Loucy (cell line): Measurements from ENCODE around the gene PDLIM4.

Experiments
- H2AFZ ChIP-seq: fragments of 200-600 bp; sonication (generic); 2 replicates; pipeline ENCODE4 v1.6.0; 2016; ENCODE audit warnings: antibody characterized with exemption, mild to moderate bottlenecking, low read length, moderate library complexity
- H3F3A ChIP-seq: fragments of 200-600 bp; 2 replicates; pipeline ENCODE4 v1.6.0; 2016; ENCODE audit warnings: antibody characterized with exemption, low read depth, mild to moderate bottlenecking
- H3K27me3 ChIP-seq: fragments of 200-600 bp; sonication (generic); 2 replicates; pipeline ENCODE4 v1.6.1; 2014; ENCODE audit warnings: low read length, mild to moderate bottlenecking; ENCODE audit not compliant: insufficient read depth, poor library complexity, severe bottlenecking
- H3K36me3 ChIP-seq: fragments of 200-600 bp; sonication (generic); 2 replicates; pipeline ENCODE4 v1.6.1; 2016; ENCODE audit warnings: low read length; ENCODE audit not compliant: insufficient read depth
- H3K4me1 ChIP-seq: fragments of 200-600 bp; sonication (generic); 2 replicates; pipeline ENCODE4 v1.5.1; 2014; ENCODE audit warnings: low read length, mild to moderate bottlenecking; ENCODE audit not compliant: insufficient read depth, poor library complexity, severe bottlenecking
- H3K4me2 ChIP-seq: fragments of 200-600 bp; sonication (generic); 2 replicates; pipeline ENCODE4 v1.6.0; 2014; ENCODE audit warnings: antibody characterized with exemption, low read length, low read depth, mild to moderate bottlenecking; ENCODE audit not compliant: poor library complexity, severe bottlenecking
- H3K4me3 ChIP-seq: fragments of 200-600 bp; sonication (generic); 2 replicates; pipeline ENCODE4 v1.5.1; 2014; ENCODE audit warnings: low read length, mild to moderate bottlenecking, mixed read lengths; ENCODE audit not compliant: poor library complexity, severe bottlenecking
- H3K79me2 ChIP-seq: fragments of 200-600 bp; sonication (generic); 2 replicates; pipeline ENCODE4 v1.6.1; 2014; ENCODE audit warnings: low read length; ENCODE audit not compliant: insufficient read depth
- H3K9ac ChIP-seq: fragments of 200-600 bp; sonication (generic); 2 replicates; pipeline ENCODE4 v1.6.0; 2014; ENCODE audit warnings: mild to moderate bottlenecking, low read depth, low read length, moderate library complexity; ENCODE audit not compliant: poor library complexity, severe bottlenecking
- H3K9me2 ChIP-seq: fragments of 200-600 bp; sonication (generic); replicated peaks from 2 replicates; pipeline ENCODE4 v1.6.1; 2016; ENCODE audit warnings: low read depth, low read length, mixed read lengths
- H3K9me3 ChIP-seq: fragments of 200-600 bp; sonication (generic); 2 replicates; pipeline ENCODE4 v1.6.1; 2014; ENCODE audit warnings: mild to moderate bottlenecking, antibody characterized with exemption, low read length, low read depth; ENCODE audit not compliant: insufficient read depth
- H4K20me1 ChIP-seq: fragments of 200-600 bp; sonication (generic); 2 replicates; pipeline ENCODE4 v1.6.0; 2014; ENCODE audit warnings: antibody characterized with exemption, low read length, mild to moderate bottlenecking; ENCODE audit not compliant: insufficient read depth, poor library complexity, severe bottlenecking
- CTCF ChIP-seq: fragments of 200-600 bp; sonication (generic); conservative IDR thresholded peaks from 2 replicates; pipeline ENCODE4 v1.5.1; 2014; ENCODE audit warnings: mild to moderate bottlenecking, antibody characterized with exemption, low read length
- EZH2phosphoT487 ChIP-seq: fragments of 200-600 bp; IDR thresholded peaks from 2 replicates; pipeline ENCODE4 v1.6.1; 2018; ENCODE audit warnings: antibody characterized with exemption, mild to moderate bottlenecking, moderate library complexity, borderline replicate concordance

The PDLIM4 gene

GRCh38 chr5:132262882-132263547 is 5.5 kb downstream of the PDLIM4 start:
- H3F3A ChIP-seq = no peaks in the 10 kb centered on the region
- no peaks in the 10 kb centered on the region for H3K9me2 ChIP-seq
- H3K79me2 ChIP-seq = no peaks in the 10 kb centered on the region

GRCh38 chr5:132263548-132264261 is 6.2 kb downstream of the PDLIM4 start:
- Histone ChIP-seq H3K4me3 (no peak overlapping the region), H3K9me2 (no peaks in the 10 kb centered on the region), H3K9ac (no peak overlapping the region), H3F3A (no peaks in the 10 kb centered on the region), H4K20me1 (no peaks in the 10 kb centered on the region), H3K9me3 (no peaks in the 10 kb centered on the region), H2AFZ (no peak overlapping the region), H3K4me1 (peaks cover 17% of the 10 kb centered on the region), H3K4me2 (no peak overlapping the region), H3K36me3 (no peaks in the 10 kb centered on the region), H3K27me3 (no peaks in the 10 kb centered on the region), H3K79me2 (no peaks in the 10 kb centered on the region)
- no peak for TF ChIP-seq EZH2phosphoT487
- TF ChIP-seq CTCF = no peak

More at GRCh38 chr5:132262882-132263547, 5.5 kb downstream of the PDLIM4 start:
- no peaks in the 10 kb centered on the region for H4K20me1 ChIP-seq
- H3K27me3 ChIP-seq = no peaks in the 10 kb centered on the region
- peaks cover 17% of the 10 kb centered on the region for H3K4me1 ChIP-seq
- no peak overlapping the region for H3K4me2 ChIP-seq
- no peaks in the 10 kb centered on the region for H3K9me3 ChIP-seq
- no peak overlapping the region for H2AFZ ChIP-seq
- TF ChIP-seq CTCF = no peak
- TF ChIP-seq EZH2phosphoT487 = no peak
- H3K4me3 ChIP-seq = no peak overlapping the region
- H3K36me3 ChIP-seq = no peaks in the 10 kb centered on the region
- H3K9ac ChIP-seq = no peak overlapping the region

- no peaks in the 10 kb centered on the region for H3F3A ChIP-seq
- no peak overlapping the region for H2AFZ ChIP-seq
- H3K4me2 ChIP-seq = no peak overlapping the region
- H3K9ac ChIP-seq = no peak overlapping the region
- H3K9me3 ChIP-seq = no peaks in the 10 kb centered on the region
- H3K9me2 ChIP-seq = no peaks in the 10 kb centered on the region
- no peaks in the 10 kb centered on the region for H3K79me2 ChIP-seq
- no peak overlapping the region for H3K4me3 ChIP-seq
- no peaks in the 10 kb centered on the region for H4K20me1 ChIP-seq
- TF ChIP-seq CTCF = no peak
- no peak for TF ChIP-seq EZH2phosphoT487
- H3K27me3 ChIP-seq = no peaks in the 10 kb centered on the region
- H3K4me1 ChIP-seq = peaks cover 17% of the 10 kb centered on the region
- H3K36me3 ChIP-seq = no peaks in the 10 kb centered on the region
These were observed 7.2 kb downstream of the PDLIM4 start for GRCh38 chr5:132264546-132265335.
